Fibroblast of the conjunctiva (primary cell): Measurements from ENCODE around the gene DNAJC8.

Experiments used
- DNase-seq: peaks from one replicate; pipeline ENCODE4 v3.0.0-alpha.2; 2010; ENCODE audit warnings: low read depth

Gene DNAJC8, protein sequence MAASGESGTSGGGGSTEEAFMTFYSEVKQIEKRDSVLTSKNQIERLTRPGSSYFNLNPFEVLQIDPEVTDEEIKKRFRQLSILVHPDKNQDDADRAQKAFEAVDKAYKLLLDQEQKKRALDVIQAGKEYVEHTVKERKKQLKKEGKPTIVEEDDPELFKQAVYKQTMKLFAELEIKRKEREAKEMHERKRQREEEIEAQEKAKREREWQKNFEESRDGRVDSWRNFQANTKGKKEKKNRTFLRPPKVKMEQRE

DNA sequence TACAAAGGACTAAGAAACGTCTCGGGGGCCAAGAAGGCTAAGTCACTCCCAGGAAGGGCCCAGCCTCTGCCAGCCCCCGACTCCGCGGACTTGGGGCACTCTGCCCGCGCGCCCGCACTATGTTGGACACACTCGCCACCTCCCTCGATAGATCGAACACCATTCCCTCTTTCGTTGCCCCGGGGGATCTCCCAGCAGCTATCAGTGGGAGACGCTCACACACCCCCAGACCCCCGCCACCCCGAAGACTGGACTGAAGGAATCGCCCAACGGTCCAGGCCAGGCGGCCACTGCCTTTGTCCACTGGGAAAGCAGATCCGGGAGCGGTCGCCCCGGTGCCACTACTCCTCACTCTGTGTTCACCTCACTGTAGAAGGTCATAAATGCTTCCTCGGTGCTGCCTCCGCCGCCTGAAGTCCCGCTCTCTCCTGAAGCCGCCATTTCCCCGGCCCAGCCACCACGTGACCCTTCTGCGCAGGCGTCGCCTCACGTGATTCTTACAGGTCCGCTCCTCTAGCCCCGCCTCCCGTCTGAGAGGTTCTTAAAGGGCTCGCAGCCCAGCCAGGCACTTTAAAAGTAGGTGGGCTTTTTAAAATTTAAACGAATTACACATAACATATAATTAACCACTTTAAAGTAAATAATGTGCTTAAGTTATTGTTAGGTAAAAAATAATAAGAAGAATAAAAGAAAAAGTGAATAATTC lies at the start of gene DNAJC8:
TSS of gene DNAJC8 (minus strand) at position 472 of the 706 bp plus-strand sequence. CDS start at position 441, 31 bp downstream.
- DNase-seq, result peak; percentile 81

GRCh38 chr1:28281608-28282425 lies 49.0 kb upstream of the DNAJC8 start:
- no peak for DNase-seq

DNA sequence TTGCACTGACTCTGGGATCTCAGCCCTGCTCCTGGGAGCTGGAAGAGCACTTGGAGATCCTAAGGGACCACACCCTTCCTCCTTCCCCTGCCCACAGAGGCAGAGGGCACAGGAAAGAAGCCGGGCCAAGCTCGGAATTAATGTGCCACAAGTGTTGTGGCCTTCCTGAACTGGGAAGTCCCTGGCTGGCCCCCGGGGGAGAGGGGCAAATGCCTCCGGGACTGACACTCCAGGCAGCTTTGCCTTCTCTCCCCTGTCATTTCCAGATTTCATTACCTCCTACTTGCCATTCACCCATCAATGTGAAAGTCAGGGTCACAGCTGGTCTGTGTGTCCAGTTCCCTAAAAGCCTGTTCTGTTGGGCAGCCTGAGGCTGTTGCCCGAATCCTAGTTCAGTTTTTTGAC lies 48.1 kb upstream of the DNAJC8 start:
- DNase-seq, result no peak

- DNase-seq, result no peak
Observed at GRCh38 chr1:28280501-28280900, 47.7 kb upstream of the DNAJC8 start.

DNA sequence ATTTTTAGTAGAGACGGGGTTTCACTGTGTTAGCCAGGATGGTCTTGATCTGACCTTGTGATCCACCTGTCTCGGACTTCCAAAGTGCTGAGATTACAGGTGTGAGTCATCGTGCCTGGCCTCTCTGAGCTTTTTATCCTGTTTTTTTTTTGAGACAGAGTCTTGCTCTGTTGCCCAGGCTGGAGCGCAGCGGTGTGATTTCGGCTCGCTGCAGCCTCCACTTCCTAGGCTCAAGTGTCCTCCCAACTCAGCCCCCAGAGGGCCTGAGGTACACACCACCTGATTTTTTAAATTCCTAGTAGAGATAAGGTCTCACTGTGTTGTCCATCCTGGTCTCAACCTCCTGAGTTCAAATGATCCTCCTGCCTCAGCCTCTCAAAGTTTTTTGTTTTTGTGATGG lies 46.9 kb upstream of the DNAJC8 start:
- DNase-seq, result no peak

- no peak for DNase-seq
Observed at GRCh38 chr1:28278763-28279162, 45.9 kb upstream of the DNAJC8 start.

GRCh38 chr1:28273216-28273860 lies 40.5 kb upstream of the DNAJC8 start:
- no peak for DNase-seq

DNA sequence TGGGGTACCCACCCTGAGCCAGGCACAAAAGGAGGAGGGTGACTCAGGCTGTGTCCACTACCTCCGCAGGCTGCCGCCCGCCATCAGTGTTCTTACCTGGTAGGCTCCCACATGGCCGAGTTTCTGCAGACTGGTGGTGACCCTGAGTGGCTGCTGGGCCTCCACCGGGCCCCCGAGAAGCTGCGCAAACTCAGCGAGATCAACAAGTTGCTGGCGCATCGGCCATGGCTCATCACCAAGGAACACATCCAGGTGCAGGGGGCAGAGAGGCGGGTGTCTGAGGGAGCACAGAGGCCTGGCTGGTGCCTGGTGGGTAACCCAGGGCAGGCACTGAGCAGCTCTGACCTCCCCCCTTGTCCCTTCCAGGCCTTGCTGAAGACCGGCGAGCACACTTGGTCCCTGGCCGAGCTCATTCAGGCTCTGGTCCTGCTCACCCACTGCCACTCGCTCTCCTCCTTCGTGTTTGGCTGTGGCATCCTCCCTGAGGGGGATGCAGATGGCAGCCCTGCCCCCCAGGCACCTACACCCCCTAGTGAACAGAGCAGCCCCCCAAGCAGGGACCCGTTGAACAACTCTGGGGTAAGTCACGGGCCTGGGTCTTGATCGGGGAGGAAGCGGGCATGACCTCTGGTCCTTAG lies 39.5 kb upstream of the DNAJC8 start:
- DNase-seq, result no peak

- DNase-seq, result no peak
Observed at GRCh38 chr1:28269529-28269928, 36.7 kb upstream of the DNAJC8 start.

GRCh38 chr1:28267633-28268032 lies 34.8 kb upstream of the DNAJC8 start:
- DNase-seq, result no peak

- no peak for DNase-seq
Observed at GRCh38 chr1:28266920-28267322, 34.1 kb upstream of the DNAJC8 start.

- no peak for DNase-seq
Observed at GRCh38 chr1:28265577-28265976, 32.7 kb upstream of the DNAJC8 start.

GRCh38 chr1:28264897-28265296 lies 32.1 kb upstream of the DNAJC8 start:
- no peak for DNase-seq

DNA sequence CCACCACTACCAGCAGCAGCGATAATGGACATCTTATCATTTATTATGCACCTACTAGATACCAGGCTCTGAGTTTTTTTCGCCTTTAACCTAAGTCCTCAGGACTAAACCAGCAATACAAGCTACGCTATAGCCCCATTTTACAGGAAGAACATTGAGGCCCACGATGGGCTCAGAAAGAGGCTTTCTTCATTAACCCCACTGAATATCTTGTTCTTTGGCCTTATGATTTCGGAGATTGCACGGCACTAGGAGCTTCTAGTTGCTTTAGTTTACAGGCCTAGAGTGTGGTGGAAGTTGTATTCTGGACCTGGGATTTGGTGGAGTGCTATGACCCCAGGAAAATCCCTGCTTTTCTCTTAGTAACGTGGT lies 28.0 kb upstream of the DNAJC8 start:
- DNase-seq, result no peak

- peak; percentile 80 for DNase-seq
Observed at GRCh38 chr1:28259934-28260802, 27.3 kb upstream of the DNAJC8 start.

DNA sequence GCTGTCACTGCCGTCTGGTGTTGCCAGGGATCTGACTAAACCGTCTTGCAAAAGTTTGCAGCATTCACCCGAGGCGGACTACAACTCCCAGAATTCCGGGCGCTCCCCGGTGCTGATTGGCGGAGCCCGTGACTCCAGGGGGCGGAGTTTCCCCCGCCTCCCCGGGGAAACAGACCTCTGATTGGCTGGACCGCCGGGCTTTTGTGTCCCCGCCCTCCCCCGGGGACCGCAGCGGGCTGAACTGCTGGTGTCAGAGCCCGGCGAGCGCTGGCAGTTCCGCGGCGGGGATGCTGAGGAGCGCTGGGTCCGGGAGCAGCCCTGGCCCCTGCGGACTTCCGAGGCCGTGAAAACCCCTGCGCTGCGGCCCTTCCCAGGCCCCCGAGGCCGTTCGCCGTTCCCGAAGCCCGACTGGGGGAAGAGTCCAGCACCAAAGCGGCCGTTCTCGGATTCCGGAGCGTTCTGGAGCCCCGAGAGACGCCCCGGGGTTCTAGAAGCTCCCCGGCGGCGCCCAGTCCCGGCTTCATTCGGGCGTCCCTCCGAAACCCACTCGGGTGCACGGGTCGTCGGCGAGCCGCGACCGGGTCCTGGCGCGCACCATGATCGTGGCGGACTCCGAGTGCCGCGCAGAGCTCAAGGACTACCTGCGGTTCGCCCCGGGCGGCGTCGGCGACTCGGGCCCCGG lies 26.6 kb upstream of the DNAJC8 start, which contains the start of gene SESN2:
TSS of gene SESN2 (plus strand) at position 267 of the 682 bp plus-strand sequence. CDS start at position 597, 330 bp downstream.
- DNase-seq, result peak; percentile 99

DNA sequence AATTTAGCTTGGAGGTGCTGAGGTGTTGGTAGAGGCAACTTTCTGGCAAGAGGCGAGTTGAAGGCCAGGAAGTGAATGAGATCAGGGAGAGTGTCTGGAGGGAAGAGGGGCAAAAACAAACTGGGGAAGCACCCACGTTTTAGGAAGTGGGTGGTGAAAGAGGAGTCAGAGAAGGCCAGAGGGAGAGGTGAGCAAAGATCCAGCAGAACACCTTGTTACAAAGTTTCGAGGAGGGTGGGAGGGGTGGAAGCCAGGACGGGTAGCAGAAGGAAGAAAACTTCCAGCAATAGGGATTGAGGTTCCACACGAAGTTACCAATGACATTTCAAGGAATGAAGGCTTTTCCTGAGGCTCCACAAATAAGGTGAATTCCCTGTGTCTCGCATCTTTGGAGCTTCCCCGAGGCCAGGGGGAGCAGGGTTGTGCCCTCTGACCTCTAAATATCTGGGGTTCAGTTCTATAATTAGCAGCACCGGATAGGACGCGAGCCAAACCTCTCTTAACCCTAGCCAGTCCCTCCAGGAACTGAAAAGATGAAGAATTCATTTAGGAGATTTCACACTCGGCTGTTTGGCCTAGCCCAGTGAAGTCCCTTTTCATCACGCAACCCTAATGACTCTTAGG lies 25.9 kb upstream of the DNAJC8 start:
- DNase-seq, result no peak

- no peak for DNase-seq
Observed at GRCh38 chr1:28257736-28258135, 24.9 kb upstream of the DNAJC8 start.

- no peak for DNase-seq
Observed at GRCh38 chr1:28256197-28256827, 23.5 kb upstream of the DNAJC8 start.
